Stomach (tissue), 4 donors: ENCODE data around the gene LRRC4B.

ENCODE experiments used
- EP300 ChIP-seq: sonication (generic); formaldehyde crosslinking; IDR thresholded peaks from one replicate; pipeline ENCODE4 v1.6.1; 2017; ENCODE audit warnings: antibody characterized with exemption
- POLR2A ChIP-seq, 4 donors: fragments of 450-650 bp; IDR thresholded peaks; one replicate each; pipeline ENCODE4 v1.6.1; 2016; ENCODE audit warnings: antibody characterized with exemption in 4 of 4, control low read depth in 2 of 4, mild to moderate bottlenecking in 1 of 4, moderate library complexity in 1 of 4
- POLR2AphosphoS5 ChIP-seq, 3 donors: sonication (generic); formaldehyde crosslinking; IDR thresholded peaks; one replicate each; pipeline ENCODE4 v1.6.1; 2016; ENCODE audit warnings: antibody characterized with exemption in 3 of 3
- TF ChIP-seq, protein P1 (sequence below), 7 experiments: fragments of 450-650 bp in 4 of 7; fragments of 200-600 bp in 3 of 7; sonication (generic) in 3 of 7; IDR thresholded peaks; one replicate each; pipeline ENCODE4 v1.5.1; 2016 to 2019; ENCODE audit warnings: antibody characterized with exemption in 7 of 7, control low read depth in 2 of 7, mild to moderate bottlenecking in 1 of 7

DNA sequence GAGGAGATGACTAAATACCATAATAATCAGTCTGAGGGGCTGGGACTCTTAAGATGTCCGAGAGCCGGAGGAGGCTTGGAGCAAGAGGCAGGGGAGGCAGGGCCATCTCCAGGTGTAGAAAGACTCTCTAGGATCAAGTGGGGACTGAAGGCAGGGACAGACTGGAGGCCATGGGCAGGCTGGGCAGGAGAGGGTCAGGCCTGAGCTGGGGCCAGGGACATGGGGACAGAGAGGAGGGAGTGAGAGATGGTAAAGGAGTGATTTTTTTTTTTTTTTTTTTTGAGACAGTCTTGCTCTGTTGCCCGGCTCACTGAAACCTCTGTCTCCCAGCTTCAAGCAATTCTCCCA, 59.4 kb downstream of the LRRC4B start:
- TF ChIP-seq POLR2A (IDR thresholded peaks at IDR 0.05) (no peak), POLR2AphosphoS5 (IDR thresholded peaks at IDR 0.05) (no peak), EP300 (no peak)
- TF ChIP-seq, protein P1, sequence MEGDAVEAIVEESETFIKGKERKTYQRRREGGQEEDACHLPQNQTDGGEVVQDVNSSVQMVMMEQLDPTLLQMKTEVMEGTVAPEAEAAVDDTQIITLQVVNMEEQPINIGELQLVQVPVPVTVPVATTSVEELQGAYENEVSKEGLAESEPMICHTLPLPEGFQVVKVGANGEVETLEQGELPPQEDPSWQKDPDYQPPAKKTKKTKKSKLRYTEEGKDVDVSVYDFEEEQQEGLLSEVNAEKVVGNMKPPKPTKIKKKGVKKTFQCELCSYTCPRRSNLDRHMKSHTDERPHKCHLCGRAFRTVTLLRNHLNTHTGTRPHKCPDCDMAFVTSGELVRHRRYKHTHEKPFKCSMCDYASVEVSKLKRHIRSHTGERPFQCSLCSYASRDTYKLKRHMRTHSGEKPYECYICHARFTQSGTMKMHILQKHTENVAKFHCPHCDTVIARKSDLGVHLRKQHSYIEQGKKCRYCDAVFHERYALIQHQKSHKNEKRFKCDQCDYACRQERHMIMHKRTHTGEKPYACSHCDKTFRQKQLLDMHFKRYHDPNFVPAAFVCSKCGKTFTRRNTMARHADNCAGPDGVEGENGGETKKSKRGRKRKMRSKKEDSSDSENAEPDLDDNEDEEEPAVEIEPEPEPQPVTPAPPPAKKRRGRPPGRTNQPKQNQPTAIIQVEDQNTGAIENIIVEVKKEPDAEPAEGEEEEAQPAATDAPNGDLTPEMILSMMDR (IDR thresholded peaks at IDR 0.05), result no peak
